DMS153 (cell line): ENCODE measurements around the gene RLBP1.

Experiments
- DNase-seq: peaks from one replicate; lab custom pipeline; 2025; lab: John Stamatoyannopoulos, UW

The RLBP1 gene

DNA sequence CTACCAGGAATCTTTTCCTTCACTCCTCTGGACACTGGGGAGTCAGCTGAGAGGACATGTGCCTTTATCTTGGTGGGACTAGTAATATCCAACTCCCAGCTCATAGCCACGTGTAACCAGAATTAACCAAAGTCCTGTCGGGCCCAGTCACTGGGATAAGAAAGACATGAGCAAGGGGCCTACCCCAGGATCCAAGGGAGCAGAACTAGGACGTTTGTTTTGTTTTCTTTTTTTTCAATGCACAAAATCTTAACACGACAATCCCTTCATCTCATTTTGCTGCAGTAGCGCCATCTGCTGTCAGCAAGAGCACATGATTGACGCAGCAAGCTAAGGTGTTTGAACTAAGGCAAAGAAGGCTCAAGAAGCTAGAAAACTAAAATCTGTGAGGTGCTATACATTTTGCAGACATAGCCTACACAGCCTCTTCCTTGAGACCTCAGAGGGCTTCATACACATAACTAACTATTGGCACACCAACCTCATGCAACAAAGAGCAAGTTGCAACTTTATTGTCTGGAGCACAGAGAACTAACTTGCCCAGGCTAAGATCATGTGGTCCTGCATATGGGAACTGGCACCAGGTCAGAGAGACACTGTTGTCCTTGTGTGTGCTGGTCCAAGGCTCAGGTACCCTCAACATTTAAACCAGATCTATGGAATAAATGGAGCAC lies 43.6 kb downstream of the RLBP1 start:
- DNase-seq: no peak

DNA sequence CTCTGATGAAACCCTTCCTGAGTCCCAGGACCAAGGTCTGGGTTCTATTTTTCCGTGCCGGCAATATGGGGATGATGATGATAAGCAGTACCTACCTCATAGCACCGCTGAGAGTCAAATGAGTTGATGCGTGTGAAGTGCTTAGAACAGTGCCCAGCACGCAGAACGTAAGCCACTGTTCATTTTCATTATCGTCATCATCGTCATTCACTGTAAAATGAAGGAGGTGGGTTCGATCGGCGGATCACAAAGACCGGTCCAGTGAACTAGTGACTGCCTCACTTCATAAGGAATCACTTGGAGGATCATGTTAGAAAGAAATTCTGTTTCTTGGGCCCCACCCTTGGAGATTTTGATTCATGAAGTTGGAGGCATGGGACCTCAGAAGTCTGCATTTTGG lies 44.3 kb downstream of the RLBP1 start:
- DNase-seq: no peak

DNA sequence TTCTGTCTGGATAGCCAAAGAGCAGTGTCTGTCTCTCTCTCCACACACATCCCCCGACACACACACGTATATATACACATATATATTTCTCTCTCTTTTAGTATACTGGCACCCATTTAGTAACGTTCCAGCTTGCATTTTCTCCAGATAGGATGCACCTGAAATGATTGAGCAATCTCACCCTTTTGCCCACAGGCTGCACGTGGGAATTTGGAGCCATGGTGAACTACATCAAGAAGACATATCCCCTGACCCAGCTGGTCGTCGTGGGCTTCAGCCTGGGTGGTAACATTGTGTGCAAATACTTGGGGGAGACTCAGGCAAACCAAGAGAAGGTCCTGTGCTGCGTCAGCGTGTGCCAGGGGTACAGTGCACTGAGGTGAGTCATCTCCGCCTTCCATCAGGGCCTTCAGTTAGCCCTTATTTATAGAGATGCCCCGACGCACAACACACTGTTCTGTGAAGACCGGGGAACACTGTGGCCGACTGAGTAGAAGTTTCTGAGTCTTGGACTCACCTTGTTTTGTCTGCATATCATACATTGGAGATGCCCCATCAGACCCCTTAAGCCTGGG lies 45.7 kb downstream of the RLBP1 start:
- DNase-seq: no peak

DNA sequence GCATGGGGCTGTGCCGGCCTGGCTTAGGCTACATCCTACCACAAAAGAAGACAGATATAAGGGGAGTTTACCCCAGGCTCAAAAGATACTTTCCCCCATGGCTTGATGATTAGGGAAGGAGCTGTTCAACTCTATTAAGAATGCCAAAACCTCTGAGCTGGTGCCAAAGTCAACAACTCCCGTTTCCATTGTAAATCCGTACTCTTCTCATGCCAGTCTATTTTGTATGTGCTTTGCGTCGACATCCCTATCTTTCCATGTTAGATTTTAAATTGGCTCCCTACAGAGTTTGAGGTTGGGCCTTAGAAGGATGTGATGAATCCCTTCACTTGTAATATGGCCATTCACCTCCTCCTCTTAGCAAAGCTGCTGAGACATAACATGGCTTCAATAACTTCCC lies 46.9 kb downstream of the RLBP1 start:
- no peak for DNase-seq

DNA sequence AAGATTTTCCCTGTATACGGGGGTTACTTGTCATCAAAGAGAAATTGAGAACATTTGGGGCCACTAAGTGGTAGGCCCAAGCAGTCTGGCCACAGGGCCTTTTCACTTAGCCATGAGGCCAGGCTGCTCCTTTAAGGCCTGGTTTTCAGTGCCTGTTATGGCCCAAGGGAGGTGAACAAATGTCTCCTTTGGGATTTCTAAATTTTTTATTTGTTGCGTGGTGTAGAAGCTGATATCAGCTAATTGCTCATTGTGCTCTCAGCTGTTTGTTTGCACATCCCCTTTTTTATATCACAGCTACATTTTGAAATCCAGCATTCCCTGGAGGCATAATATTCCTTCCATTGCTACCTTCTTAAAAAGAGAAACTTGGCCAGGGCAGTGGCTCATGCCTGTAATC lies 48.5 kb downstream of the RLBP1 start:
- no peak for DNase-seq

DNA sequence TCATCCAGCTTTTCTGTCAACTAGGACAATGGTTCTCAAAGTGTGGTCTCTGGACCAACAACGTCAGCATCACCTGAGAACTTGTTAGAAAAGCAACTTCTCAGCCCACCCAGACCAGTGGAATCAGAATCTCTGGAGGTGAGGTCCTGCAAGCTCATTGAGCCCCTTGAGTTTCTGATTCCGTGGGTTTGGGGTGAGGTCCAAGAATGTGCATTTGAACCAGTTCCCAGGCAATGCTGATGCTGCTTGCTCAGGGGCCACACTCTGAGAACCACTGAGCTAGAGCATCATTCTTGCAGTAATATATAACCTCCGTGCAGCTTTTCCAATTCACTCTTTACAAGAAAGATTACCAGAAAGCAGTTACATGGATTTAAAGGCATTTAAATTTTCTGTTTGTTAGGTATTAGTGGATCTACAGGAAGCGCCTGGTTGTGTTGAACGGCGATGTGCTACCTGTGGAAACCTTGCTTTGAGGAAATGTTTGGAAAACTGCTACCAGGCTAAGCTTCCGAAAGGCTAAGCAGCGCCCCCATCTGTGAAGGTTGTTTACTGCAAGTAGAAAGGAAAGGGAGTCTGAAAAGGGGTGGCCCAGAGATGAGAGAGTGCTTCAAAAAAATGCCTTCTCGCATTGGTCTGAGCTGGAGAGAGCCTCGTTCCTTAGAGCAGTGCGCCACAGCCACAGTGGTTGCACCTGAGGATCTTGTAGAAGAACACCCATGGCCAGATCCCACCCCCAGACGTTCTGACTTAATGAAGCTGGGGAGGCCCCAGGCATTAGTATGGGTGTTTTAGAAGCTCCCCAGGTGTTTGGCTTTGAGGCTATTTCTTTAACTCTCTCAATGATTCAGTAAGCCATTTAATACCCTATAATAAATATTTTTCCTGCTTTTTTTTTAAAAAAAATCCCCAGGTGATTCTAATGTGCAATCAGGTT lies 50.0 kb downstream of the RLBP1 start:
- no peak for DNase-seq

DNA sequence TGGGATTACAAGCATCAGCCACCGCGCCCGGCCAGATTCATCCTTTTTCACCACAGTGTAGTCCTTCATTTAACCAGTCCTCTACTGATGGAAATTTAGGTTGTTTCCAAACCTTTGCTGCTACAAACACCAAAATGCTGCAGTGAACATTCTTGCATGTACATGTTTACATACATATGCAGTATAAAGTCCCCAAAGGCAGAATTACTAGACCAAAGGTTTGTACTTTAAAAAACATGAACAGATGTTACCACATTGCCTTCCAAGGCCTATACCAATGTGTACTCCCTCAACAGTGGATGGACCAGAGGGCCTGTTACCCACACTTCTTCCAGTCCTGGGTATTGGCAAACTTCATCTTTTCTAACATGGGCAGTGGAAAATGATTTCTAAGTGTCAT lies 51.0 kb downstream of the RLBP1 start:
- no peak for DNase-seq

DNA sequence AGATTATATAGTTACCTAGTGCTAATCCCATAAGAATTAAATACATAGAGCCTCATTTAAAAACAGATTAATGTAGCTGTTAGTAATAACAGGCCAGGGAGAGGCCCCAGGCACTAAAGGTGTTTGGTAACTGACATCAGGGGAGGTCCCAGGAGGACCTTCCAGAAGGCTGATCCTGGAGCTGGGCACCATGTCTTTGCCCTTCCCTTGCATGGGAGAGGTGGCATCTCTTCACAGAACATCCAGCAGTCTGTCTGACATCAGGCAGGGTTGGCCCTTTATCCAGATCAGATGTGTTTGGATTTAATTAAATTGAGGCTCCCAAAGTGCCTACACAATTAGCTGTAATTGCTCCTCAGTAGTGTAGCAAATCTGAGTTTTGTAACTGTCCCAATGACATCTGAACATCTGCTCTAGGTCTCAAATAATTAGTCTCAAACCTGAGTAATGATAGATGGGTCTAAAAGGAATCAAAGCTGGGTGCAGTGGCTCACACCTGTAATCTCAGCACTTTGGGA lies 53.0 kb downstream of the RLBP1 start:
- no peak for DNase-seq

DNA sequence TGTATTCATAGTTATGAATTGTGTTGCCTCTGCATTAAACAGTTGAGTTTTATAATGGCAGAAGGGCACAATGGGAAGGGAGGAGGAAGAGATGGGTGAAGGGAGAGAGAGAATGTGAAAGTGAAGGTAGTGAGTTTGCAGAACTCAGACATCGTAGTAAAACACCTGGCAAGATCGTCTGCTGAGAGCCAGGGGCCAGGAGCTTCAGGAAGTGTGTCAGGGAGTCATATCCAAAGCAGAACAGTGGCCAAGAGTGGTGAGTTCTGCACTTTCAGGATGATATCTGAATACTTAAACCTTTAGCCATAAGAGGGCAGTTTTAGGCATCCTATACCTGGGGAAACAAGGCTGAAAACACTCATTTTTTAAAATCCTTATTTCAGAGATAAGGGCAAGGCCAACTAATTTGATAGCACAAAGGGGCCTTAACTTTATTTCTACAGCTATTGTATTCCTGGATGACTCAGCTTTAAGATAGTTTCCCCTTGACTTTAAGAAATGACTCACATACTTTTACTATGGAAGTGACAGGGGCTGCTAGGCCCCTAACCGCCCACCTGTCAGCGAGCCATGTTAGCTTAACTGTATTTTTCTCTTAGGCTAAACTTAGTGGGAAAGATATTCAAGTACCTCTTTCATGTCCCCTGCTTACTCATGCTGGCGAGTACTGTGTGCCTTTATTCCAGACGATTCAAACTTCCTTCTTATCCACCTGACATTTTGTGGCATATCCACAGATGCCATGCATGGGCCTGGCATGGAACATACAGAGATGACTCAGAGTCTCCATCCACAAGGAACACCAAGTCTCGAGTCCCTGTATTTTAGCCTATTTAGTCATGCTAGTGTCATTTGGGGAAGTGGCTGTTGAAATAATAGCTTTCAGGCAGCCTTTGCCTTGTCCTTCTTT lies 53.9 kb downstream of the RLBP1 start:
- DNase-seq: no peak

DNA sequence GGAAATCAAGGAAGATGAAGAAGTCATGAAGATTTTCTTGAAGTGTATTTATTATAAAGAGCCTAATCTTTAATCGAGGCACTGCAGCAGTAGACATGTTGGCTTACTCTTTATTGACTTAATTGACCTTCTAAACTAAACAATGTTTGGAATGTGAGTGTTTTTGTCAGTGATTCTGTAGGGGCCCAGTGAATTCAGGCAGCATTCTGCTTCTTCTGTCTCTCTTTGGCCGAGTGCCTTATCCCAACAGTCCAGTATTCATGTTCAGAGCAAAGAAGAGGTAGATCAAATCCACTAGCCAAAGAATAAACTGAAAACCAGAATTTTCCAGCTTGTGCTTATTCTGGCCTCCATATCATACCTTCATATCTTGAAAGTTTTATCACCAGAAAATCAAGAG lies 55.7 kb downstream of the RLBP1 start:
- DNase-seq: no peak

DNA sequence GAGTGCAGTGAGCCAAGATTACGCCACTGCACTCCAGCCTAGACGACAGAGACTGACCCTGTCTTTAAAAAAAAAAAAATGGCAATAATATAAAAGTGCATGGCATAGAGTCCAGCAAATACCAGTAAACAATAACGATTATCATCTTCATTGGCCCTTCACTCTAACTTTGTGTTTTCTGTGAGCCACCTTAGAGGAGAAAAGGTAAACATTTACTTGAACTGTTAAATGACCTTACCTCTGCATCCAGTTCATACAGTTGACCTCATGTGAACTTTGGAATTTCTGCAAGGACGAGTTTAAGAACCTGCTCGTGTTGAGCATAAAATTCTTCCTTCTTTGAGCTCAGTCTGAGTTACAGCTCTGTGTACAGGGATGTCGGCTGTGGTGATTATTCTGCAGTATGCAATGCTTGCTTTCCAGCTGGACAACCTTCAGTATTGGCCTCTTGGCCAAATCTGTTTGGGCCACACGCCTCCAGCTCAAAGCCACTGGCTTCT lies 56.6 kb downstream of the RLBP1 start:
- no peak for DNase-seq

DNA sequence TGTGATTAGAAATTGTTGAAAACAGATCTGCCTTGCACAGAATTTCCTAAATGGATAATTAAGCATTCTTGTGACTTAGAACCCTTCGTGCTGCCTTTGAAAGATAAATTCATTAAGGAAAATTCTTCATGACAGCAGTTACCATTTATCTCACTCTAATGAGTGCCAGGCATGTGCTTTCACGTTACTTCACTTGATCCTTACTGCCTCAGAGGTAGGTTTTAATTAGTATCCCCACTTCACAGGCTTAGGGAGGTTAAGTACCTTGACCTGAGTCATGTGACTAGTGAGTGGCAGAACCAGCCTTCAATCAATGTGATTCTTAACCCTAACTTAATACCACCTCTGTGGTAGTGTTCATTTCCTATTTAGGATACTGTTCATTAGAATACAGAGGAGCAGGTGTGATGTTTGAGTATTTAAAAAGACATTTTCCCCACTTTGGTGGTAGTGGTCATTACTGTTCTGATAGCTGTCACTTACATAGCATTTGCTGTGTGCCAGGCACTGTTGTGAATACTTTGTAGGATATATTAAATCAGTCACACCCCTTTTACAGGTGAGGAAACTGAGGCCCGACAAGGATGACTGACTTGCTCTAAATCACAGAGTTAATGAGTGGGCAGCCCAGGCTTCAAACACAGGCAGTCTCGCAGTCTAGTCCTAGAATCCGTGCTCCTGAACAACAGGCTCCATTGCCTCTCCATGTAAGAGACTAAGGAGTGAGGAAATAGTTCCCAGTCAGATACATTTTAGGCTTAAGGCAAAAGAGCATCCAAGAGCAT lies 57.9 kb downstream of the RLBP1 start:
- no peak for DNase-seq

DNA sequence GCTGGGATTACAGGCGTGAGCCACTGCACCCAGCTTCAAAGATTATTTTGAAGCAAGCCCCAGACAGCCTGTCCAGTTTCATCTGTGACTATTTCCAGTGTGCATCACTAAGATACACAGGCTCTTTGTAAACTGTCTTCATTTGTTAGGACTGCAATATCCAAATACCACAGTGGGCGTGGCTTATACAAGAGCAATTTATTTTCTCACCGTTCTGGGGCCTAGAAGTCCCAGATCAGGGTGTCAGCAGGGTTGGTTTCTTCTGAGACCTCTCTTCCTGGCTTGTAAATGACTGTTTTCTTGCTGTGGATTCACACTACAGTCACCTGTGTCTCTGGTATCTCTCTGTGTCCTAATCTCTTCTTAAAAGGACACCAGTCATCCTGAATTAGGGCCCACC lies 59.7 kb downstream of the RLBP1 start:
- DNase-seq: no peak
